ENCODE results near the gene VCL.

Gene VCL

GRCh38 chr10:74160013-74160412, 162.1 kb downstream of the VCL start:
- DNase-seq, result no peak

GRCh38 chr10:74163319-74164068, 165.6 kb downstream of the VCL start:
- no peak for DNase-seq

- no peak for DNase-seq
Observed at GRCh38 chr10:74164716-74165529, 167.0 kb downstream of the VCL start.

- DNase-seq, result no peak
Observed at GRCh38 chr10:74165530-74165901, 167.6 kb downstream of the VCL start.

- no peak for DNase-seq
Observed at GRCh38 chr10:74167443-74167842, 169.5 kb downstream of the VCL start.

All from NCI-H1105 (cell line).